Measurements from ENCODE around the gene DNAH14.

Gene DNAH14

DNA sequence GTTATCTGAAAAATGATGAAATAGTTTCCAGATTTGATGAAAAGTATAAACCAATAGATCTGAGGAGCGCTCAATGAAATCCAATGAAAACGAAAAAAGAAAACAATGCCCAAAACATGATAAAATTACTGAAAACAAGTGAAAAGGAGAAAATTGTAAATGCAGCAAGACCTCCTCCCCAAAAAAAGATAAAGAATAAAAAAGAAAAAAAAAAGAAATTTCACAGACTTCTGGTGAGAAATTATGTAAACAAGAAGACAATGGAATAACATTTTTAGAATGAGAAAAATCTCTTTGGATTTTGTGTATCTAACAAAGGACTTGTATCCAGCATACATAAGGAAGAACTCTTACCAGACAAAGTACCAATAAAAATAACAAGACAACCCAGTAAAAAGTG, 134.2 kb downstream of the DNAH14 start:
- TF ChIP-seq, protein P1, sequence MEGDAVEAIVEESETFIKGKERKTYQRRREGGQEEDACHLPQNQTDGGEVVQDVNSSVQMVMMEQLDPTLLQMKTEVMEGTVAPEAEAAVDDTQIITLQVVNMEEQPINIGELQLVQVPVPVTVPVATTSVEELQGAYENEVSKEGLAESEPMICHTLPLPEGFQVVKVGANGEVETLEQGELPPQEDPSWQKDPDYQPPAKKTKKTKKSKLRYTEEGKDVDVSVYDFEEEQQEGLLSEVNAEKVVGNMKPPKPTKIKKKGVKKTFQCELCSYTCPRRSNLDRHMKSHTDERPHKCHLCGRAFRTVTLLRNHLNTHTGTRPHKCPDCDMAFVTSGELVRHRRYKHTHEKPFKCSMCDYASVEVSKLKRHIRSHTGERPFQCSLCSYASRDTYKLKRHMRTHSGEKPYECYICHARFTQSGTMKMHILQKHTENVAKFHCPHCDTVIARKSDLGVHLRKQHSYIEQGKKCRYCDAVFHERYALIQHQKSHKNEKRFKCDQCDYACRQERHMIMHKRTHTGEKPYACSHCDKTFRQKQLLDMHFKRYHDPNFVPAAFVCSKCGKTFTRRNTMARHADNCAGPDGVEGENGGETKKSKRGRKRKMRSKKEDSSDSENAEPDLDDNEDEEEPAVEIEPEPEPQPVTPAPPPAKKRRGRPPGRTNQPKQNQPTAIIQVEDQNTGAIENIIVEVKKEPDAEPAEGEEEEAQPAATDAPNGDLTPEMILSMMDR (IDR thresholded peaks at IDR 0.05; ENCODE audit: borderline replicate concordance, insufficient read depth, low read depth, low read length) = no peak
- H3K4me3 ChIP-seq (ENCODE audit: low read depth, low read length) = no peak overlapping the region

DNA sequence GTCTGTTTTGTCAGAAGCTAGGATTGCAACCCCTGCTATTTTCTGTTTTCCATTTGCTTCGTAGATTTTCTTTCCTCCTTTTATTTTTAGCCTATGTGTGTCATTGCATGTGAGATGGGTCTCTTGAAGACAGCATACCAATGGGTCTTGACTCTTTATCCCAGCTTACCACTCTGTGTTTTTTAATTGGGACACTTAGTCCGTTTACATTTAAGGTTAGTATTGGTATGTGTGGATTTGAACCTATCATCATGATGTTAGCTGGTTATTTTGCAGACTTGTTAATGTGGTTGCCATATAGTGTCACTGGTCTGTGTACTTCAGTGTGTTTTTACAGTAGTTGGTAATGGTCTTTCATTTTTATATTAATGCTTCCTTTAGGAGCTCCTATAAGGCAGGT, 141.5 kb downstream of the DNAH14 start:
- TF ChIP-seq, protein P1 (IDR thresholded peaks at IDR 0.05; ENCODE audit: borderline replicate concordance, insufficient read depth, low read depth, low read length) = no peak
- no peak overlapping the region for H3K4me3 ChIP-seq (ENCODE audit: low read depth, low read length)

DNA sequence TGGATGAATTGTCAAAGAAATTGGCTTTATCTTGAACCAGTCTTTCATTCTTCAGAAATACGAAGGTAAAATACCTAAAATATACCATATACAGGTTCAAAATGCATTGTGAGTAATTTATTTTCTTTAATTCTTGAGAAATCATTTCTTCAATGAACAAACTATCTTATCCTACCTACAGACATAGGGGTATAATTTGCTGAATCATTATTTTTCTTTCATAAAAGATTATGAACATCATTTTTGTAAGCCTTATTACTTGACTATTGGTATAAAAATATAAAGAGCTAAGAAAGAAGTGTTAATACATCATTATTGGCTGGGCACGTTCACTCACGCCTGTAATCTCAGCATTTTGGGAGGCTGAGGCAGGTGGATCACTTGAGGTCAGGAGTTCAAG, 167.7 kb downstream of the DNAH14 start:
- TF ChIP-seq, protein P1 (IDR thresholded peaks at IDR 0.05; ENCODE audit: borderline replicate concordance, insufficient read depth, low read depth, low read length) = no peak

DNA sequence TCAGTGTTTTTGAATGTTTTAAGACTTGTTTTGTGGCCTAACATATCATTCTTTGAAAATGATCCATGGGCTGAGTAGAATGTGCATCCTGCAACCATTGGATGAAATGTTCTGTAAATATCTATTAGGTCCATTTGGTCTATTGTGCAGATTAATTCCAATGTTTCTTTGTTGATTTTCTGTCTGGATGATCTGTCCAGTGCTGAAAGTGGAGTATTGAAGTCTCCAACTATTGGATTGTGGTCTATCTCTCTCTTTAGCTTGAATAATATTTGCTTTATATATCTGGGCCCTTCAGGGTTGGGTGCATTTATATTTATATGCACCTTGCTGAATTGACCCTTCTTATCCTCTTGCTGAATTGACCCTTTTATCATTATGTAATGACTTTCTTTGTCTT, 181.5 kb downstream of the DNAH14 start:
- TF ChIP-seq, protein P1 (IDR thresholded peaks at IDR 0.05; ENCODE audit: borderline replicate concordance, insufficient read depth, low read depth, low read length) = no peak
- H3K4me3 ChIP-seq (ENCODE audit: low read depth, low read length) = no peak overlapping the region

More for the DNA sequence above, 167.7 kb downstream of the DNAH14 start:
- no peak overlapping the region for H3K4me3 ChIP-seq (ENCODE audit: low read depth, low read length)

DNA sequence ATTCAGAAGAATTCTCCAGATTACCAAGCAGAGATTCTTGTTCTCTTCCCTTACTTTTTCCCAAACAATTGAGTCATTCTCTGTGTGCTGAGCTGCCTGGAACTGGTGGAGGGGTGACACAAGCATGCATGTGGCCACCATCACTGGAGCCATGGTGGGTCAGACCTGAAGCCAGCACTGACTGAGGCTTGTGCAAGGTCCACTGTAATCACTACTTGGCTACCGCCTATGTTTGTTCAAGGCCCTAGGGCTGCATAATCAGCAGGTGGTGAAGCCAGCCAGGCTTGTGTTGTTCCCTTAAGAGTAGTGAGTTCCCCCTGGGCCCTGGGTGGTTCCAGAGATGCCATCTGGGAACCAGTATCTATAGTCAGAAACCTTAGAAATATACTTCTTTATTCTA, 183.8 kb downstream of the DNAH14 start:
- TF ChIP-seq, protein P1 (IDR thresholded peaks at IDR 0.05; ENCODE audit: borderline replicate concordance, insufficient read depth, low read depth, low read length) = no peak
- H3K4me3 ChIP-seq (ENCODE audit: low read depth, low read length) = no peak overlapping the region

- TF ChIP-seq, protein P1 (IDR thresholded peaks at IDR 0.05; ENCODE audit: borderline replicate concordance, insufficient read depth, low read depth, low read length) = no peak
- H3K4me3 ChIP-seq (ENCODE audit: low read depth, low read length) = no peak overlapping the region
These were observed 185.0 kb downstream of the DNAH14 start for GRCh38 chr1:225114354-225114990.

GRCh38 chr1:225119307-225119706, 189.8 kb downstream of the DNAH14 start:
- H3K4me3 ChIP-seq (ENCODE audit: low read depth, low read length) = no peak overlapping the region
- TF ChIP-seq, protein P1 (IDR thresholded peaks at IDR 0.05; ENCODE audit: borderline replicate concordance, insufficient read depth, low read depth, low read length) = no peak
